ENCODE data around the gene SPDYE18.
"Not testable (repeated sequence)": the region's sequence is repeated elsewhere in the genome, so short reads cannot be mapped to it uniquely, and the experiment has no call there.

The SPDYE18 gene

DNA sequence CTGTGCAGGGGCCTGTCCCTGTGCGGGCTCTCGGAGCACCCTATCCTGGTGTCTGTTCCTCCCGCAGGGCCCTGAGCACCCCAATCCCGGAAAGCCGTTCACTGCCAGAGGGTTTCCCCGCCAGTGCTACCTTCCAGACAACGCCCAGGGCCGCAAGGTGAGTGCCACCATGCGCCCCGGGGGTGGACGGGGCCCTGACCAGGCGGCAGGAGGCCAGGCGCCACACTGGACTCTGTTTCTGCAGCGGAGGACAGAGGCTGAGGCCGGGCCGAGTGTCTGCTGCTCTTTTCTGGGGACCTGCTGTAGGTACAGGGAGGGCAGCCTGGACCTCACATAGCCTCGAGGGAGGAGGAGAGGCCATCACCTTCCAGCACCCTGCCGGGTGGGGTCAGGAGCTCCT lies 58.2 kb downstream of the SPDYE18 start:
- DNase-seq, result peak; percentile 30

DNA sequence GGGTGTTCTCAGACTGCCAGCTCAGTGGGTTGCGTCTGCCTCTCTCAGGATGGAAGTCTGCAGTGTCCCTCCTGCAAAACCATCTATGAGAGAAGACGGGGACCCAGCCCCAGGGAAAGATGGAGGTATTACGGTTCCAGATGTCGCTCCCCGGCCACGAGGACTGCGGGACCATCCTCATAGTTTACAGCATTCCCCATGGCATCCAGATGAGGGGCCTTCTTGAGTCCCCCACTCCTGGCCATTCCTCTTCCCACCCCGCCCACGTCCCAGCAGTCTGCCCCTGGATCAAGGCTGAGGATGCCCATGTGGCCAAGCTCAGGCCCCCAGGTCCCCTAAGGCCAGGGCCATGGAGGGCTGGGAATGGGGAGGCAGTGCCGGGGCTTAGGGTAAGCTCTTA lies 59.1 kb downstream of the SPDYE18 start:
- DNase-seq, result not testable (repeated sequence)

DNA sequence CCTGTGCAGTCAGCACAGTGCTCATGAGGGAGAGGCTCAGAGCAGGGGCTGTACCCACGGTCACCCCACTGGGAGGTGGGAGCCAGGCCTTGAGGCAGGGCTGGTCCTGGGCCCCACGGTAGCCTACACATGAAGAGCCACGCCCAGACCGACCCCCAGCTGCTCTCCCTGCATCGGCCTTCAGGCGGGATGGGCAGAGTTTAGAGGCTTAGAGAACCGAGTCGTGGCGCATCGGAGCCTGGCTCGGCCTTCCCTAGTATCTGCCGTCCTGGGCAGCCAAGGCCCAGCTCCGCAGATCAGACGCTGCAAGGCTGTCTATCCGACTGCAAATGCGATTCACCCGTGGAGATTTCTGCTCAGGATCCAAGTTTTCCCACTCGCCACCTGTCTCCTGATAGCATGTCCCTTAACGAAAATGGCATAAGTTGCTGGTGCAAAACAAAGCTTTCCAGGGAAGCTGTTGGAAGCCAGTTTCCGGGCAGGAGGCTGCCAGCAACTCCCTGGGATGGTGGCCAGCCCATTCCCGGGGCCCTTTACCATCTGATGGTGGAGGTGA lies 59.6 kb downstream of the SPDYE18 start:
- DNase-seq, result peak; percentile 42

DNA sequence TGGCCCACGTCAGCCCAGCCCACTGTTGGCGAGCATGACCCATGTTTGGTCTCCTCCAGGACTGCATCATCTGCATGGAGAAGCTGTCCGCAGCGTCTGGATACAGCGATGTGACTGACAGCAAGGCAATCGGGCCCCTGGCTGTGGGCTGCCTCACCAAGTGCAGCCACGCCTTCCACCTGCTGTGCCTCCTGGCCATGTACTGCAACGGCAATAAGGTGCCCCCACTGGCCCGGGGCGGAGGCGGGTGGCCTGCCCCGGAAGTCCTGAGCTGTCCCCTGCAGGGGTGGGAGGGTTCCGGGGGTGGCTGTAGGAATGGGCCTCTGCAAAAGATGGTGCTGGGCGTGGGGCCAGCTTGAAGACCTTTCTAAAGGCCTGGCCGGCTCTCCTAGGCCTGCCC lies 60.3 kb downstream of the SPDYE18 start:
- peak; percentile 44 for DNase-seq

Measured in activated CD8-positive, alpha-beta memory T cell treated with anti-CD3 and anti-CD28 coated beads for 24 hours (primary cell).